Activated CD4-positive, alpha-beta T cell treated with anti-CD3 and anti-CD28 coated beads, Interleukin-2, amount 10 ng/mL, durations not matched to agents 7 days and 5 days (primary cell): Measurements from ENCODE around the gene NAGLU. TPM values are rescaled to one million over a fixed set of nuclear protein-coding genes. Genes with fewer than 3 reads are reported as not detected.

Source experiments
- CTCF ChIA-PET: fragments of 350-600 bp; sonication (Branson Sonifier 250); formaldehyde crosslinking; loops from one replicate; lab custom pipeline; 2021; ENCODE audit warnings: antibody characterized with exemption; lab: Charles Lee
- POLR2A ChIA-PET: fragments of 350-600 bp; sonication (Branson Sonifier 250); formaldehyde crosslinking; loops from one replicate; lab custom pipeline; 2021; ENCODE audit warnings: antibody characterized with exemption; lab: Charles Lee
- DNase-seq: peaks from one replicate; pipeline ENCODE4 v3.0.0-alpha.2; 2020
- H3K27ac Mint-ChIP-seq: one replicate; pipeline ENCODE4 v1.8.0; 2021; ENCODE audit warnings: mild to moderate bottlenecking, moderate library complexity, mixed read lengths
- H3K27me3 Mint-ChIP-seq: one replicate; pipeline ENCODE4 v1.8.0; 2021; ENCODE audit warnings: mixed read lengths
- H3K36me3 Mint-ChIP-seq: one replicate; pipeline ENCODE4 v1.8.0; 2021; ENCODE audit warnings: low read depth, mixed read lengths
- H3K4me1 Mint-ChIP-seq: one replicate; pipeline ENCODE4 v1.8.0; 2021; ENCODE audit warnings: mixed read lengths
- H3K4me3 Mint-ChIP-seq: one replicate; pipeline ENCODE4 v1.8.0; 2021; ENCODE audit warnings: mild to moderate bottlenecking, moderate library complexity, mixed read lengths
- H3K9me3 Mint-ChIP-seq: one replicate; pipeline ENCODE4 v1.8.0; 2021; ENCODE audit warnings: mixed read lengths
- total RNA-seq, 2 experiments: library from RNA; stranded (reverse); gene quantifications; one replicate each; pipeline ENCODE4 v1.2.3, GENCODE V29; 2021

NAGLU gene
- total RNA-seq, 2 experiments from 2014 or later = 16.4 to 18.8 TPM

GRCh38 chr17:42522798-42523278 is 13.2 kb upstream of the NAGLU start:
- Mint-ChIP-seq H3K4me1 (peaks cover 5% of the 10 kb centered on the region), H3K27ac (no peak overlapping the region), H3K36me3 (no peaks in the 10 kb centered on the region), H3K27me3 (peaks cover 7% of the 10 kb centered on the region), H3K4me3 (no peak overlapping the region), H3K9me3 (no peaks in the 10 kb centered on the region)
- POLR2A ChIA-PET = no interaction called here
- no peak for DNase-seq
- CTCF ChIA-PET = interaction anchor here (0.6 to 1.2 kb wide), 2 partner anchors 10 to 210 kb away, joined by 3 read pairs; no protein-coding TSS in a partner anchor

DNA sequence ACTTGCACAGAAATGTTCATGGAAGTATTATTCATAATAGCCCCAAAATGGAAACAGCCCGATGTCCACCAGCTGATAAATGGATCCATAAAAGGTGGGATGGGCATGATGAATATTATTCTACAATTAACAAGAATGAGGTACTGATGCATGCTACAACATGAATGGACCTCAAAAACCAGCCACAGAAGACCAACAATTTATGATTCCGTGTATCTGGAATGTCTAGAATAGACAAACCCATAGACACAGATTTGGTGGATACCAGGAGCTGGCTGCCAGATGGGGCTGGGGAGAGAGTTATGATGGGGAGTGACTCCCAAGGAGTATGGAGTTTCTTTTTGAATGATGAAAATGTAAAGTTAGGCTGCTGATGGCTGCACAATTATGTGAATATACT is 10.8 kb upstream of the NAGLU start:
- DNase-seq = no peak
- Mint-ChIP-seq H3K36me3 (no peaks in the 10 kb centered on the region), H3K4me1 (peaks cover 22% of the 10 kb centered on the region), H3K4me3 (no peak overlapping the region), H3K27ac (no peak overlapping the region), H3K27me3 (peaks cover 7% of the 10 kb centered on the region), H3K9me3 (no peaks in the 10 kb centered on the region)
- ChIA-PET CTCF (interaction anchor here (0.7 kb wide), 1 partner anchor 505 kb away, joined by 4 read pairs; the partner anchor contains the start of gene NKIRAS2), POLR2A (no interaction called here)

GRCh38 chr17:42526031-42526444 is 10.0 kb upstream of the NAGLU start:
- Mint-ChIP-seq H3K4me1 (peaks cover 30% of the 10 kb centered on the region), H3K27me3 (peaks cover 5% of the 10 kb centered on the region), H3K27ac (no peak overlapping the region), H3K36me3 (no peaks in the 10 kb centered on the region), H3K9me3 (no peaks in the 10 kb centered on the region), H3K4me3 (no peak overlapping the region)
- POLR2A ChIA-PET = no interaction called here
- CTCF ChIA-PET = interaction anchor here (1.0 to 1.8 kb wide), 2 partner anchors 10 to 98 kb away, joined by 3 to 11 read pairs; partner anchors contain the start of gene NAGLU
- DNase-seq = no peak

GRCh38 chr17:42527932-42528331 is 8.1 kb upstream of the NAGLU start:
- ChIA-PET POLR2A (no interaction called here), CTCF (interaction anchor here (0.8 to 1.8 kb wide), 13 partner anchors 8 to 346 kb away, joined by 3 to 11 read pairs (median 4); partner anchors contain the start of genes CAVIN1 and NAGLU)
- no peaks in the 10 kb centered on the region for H3K9me3 Mint-ChIP-seq
- no peak overlapping the region for H3K27ac Mint-ChIP-seq
- H3K36me3 Mint-ChIP-seq = no peaks in the 10 kb centered on the region
- H3K4me1 Mint-ChIP-seq = peaks cover 39% of the 10 kb centered on the region
- DNase-seq = no peak
- no peak overlapping the region for H3K4me3 Mint-ChIP-seq
- H3K27me3 Mint-ChIP-seq = peaks cover 3% of the 10 kb centered on the region

- H3K27ac Mint-ChIP-seq = no peak overlapping the region
- POLR2A ChIA-PET = no interaction called here
- H3K4me1 Mint-ChIP-seq = peaks cover 43% of the 10 kb centered on the region
- CTCF ChIA-PET = interaction anchor here (1.2 to 1.7 kb wide), 3 partner anchors 10 to 307 kb away, joined by 3 to 4 read pairs (median 3); no protein-coding TSS in a partner anchor
- peaks cover 8% of the 10 kb centered on the region for H3K27me3 Mint-ChIP-seq
- DNase-seq = no peak
- H3K36me3 Mint-ChIP-seq = no peaks in the 10 kb centered on the region
- H3K9me3 Mint-ChIP-seq = no peaks in the 10 kb centered on the region
- no peak overlapping the region for H3K4me3 Mint-ChIP-seq
Measured at GRCh38 chr17:42529061-42529460, 7.0 kb upstream of the NAGLU start.

DNA sequence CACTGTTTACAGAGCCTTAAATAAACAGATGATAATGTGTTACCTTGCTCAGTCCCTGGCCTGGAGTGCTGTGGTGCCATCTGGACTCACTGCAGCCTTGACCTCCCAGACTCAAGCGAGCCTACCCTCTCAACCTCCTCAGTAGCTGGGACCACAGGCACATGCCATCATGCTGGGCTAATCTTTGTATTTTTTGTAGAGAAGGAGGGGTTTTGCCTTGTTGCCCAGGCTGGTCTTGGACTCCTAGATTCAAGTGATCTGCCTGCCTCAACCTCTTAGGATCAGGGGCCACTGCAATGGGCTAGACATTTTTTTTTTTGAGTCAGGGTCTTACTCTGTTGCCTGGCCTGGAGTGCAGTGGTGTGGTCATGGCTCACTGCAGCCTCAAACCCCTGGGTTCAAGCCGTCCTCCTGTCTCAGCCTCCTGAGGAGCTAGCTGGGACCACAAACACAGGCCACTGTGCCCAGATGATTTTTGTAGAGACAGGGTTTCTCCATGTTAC is 5.0 kb upstream of the NAGLU start:
- POLR2A ChIA-PET = no interaction called here
- peaks cover 5% of the 10 kb centered on the region for H3K27me3 Mint-ChIP-seq

GRCh38 chr17:42531455-42532354 is 4.3 kb upstream of the NAGLU start:
- H3K27ac Mint-ChIP-seq = peak overlapping the region; percentile 54
- ChIA-PET CTCF (interaction anchor here (0.6 to 3.0 kb wide), 5 partner anchors 8 to 486 kb away, joined by 3 to 9 read pairs (median 3); no protein-coding TSS in a partner anchor), POLR2A (no interaction called here)
- peak; percentile 43 for DNase-seq
- H3K4me3 Mint-ChIP-seq = peak overlapping the region; percentile 73
- H3K4me1 Mint-ChIP-seq = peaks cover 49% of the 10 kb centered on the region
- H3K36me3 Mint-ChIP-seq = no peaks in the 10 kb centered on the region
- peaks cover 5% of the 10 kb centered on the region for H3K27me3 Mint-ChIP-seq
- H3K9me3 Mint-ChIP-seq = no peaks in the 10 kb centered on the region

More for the DNA sequence above, 5.0 kb upstream of the NAGLU start:
- Mint-ChIP-seq H3K4me1 (peaks cover 47% of the 10 kb centered on the region), H3K36me3 (no peaks in the 10 kb centered on the region), H3K4me3 (peak overlapping the region; percentile 73), H3K9me3 (no peaks in the 10 kb centered on the region), H3K27ac (peak overlapping the region; percentile 54)
- no peak for DNase-seq
- CTCF ChIA-PET = interaction anchor here (0.7 to 3.0 kb wide), 4 partner anchors 10 to 235 kb away, joined by 3 to 9 read pairs (median 4); no protein-coding TSS in a partner anchor

DNA sequence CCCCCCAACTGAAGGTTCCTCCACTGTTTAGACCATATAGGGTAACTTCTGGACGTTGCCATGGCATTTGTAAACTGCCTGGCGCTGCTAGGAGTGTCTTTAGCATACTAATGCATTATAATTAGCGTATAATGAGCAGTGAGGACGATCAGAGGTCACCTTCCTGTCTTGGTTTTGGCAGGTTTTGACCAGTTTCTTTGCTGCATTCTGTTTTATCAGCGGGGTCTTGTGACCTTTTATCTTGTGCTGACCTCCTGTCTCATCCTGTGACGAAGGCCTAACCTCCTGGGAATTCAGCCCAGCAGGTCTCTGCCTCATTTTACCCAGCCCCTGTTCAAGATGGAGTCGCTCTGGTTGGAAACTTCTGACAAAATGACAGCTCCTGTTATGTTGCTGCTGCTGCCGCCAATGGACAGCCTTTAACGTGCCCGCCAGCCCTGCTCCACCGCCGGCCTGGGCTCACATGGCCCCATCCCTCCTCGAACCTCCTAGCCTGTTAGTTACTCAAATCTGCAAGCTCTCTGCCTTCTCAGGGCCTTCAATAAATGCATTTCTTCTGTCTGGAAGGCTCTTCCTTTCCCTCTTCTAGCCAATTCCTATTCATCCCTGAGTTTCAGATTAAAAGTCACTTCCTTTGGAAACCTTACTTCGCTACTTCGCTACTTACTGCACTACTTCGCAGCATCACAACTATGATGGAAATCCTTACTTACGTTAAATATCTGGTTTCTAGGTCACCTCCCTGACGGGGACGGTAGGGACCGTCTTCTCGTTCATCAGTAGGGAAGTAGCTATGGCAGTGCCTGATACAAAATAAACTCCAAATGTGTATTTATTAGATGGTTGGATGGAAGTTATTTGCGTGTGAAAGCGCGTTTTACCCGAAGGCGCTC is 640 bp upstream of the NAGLU start:
- Mint-ChIP-seq H3K36me3 (peaks cover 7% of the 10 kb centered on the region), H3K4me1 (peaks cover 51% of the 10 kb centered on the region), H3K4me3 (peak overlapping the region; percentile 76), H3K27me3 (peaks cover 5% of the 10 kb centered on the region), H3K27ac (peak overlapping the region; percentile 83), H3K9me3 (no peaks in the 10 kb centered on the region)
- ChIA-PET POLR2A (interaction anchor here (0.6 to 0.9 kb wide), 2 partner anchors 9 to 43 kb away, joined by 3 to 6 read pairs; no protein-coding TSS in a partner anchor), CTCF (interaction anchor here (0.9 to 2.0 kb wide), 8 partner anchors 8 to 604 kb away, joined by 3 to 11 read pairs (median 4); no protein-coding TSS in a partner anchor)
- no peak for DNase-seq

DNA sequence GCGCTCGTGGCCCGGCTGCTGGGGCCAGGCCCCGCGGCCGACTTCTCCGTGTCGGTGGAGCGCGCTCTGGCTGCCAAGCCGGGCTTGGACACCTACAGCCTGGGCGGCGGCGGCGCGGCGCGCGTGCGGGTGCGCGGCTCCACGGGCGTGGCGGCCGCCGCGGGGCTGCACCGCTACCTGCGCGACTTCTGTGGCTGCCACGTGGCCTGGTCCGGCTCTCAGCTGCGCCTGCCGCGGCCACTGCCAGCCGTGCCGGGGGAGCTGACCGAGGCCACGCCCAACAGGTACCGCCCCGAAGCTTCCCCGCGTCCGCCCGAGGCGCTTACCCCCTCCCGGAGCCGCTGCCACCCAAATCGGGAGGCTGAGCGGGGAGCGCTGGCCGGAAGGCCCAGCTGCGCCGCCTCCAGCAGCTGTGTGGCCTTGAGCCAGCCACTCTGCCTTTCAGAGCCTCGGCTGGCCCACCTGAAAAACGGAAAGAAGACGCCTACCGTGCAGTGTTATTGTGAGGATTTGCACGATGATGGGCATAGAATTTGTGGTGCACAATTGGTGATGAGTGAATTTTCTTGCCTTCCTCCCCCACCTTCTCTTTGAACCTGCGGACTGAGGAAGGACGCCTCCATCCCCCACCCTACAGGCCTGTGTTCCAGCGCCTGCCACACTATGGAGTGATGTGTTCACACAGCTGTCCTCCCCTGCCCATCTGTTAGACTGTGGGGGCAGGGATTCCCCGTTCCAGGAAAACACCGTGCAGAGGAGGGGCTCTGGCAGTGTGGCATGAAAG is 523 bp downstream of the NAGLU start:
- POLR2A ChIA-PET = interaction anchor here (0.6 to 0.9 kb wide), 2 partner anchors 42 to 492 kb away, joined by 3 to 6 read pairs; no protein-coding TSS in a partner anchor
- CTCF ChIA-PET = interaction anchor here (0.6 to 2.0 kb wide), 11 partner anchors 10 to 678 kb away, joined by 3 to 11 read pairs (median 3); no protein-coding TSS in a partner anchor

DNA sequence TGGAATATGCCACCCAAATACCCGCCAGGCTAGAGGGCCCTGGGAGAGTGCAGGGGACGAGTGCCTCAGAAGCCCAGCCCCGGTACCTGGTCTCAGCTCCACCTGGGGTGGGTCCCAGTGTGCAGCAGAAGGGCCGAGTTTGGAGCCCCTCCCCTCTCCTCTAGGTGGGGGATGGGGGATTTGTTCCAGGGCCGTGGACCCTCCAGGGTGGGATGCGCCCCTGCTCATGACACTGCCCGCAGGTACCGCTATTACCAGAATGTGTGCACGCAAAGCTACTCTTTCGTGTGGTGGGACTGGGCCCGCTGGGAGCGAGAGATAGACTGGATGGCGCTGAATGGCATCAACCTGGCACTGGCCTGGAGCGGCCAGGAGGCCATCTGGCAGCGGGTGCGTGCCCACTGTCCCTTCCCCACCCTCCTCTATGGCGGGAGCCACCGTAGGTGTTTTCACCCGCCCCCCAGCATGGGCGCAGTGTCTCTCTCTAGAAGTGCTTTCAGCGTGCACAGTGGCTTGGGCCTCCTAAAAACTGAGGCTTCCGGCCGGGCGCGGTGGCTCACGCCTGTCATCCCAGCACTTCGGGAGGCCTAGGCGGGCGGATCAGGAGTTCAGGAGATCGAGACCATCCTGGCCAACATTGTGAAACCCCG is 1.2 kb downstream of the NAGLU start:
- ChIA-PET POLR2A (no interaction called here), CTCF (interaction anchor here (0.8 to 1.3 kb wide), 3 partner anchors 10 to 215 kb away, joined by 3 to 6 read pairs (median 3); no protein-coding TSS in a partner anchor)
- H3K9me3 Mint-ChIP-seq = no peaks in the 10 kb centered on the region
- peak overlapping the region; percentile 83 for H3K27ac Mint-ChIP-seq
- H3K4me1 Mint-ChIP-seq = peaks cover 52% of the 10 kb centered on the region
- peak overlapping the region; percentile 78 for H3K4me3 Mint-ChIP-seq
- peaks cover 9% of the 10 kb centered on the region for H3K36me3 Mint-ChIP-seq
- no peak for DNase-seq
- H3K27me3 Mint-ChIP-seq = peaks cover 5% of the 10 kb centered on the region

More for the DNA sequence above, 523 bp downstream of the NAGLU start:
- H3K4me3 Mint-ChIP-seq = peak overlapping the region; percentile 78
- H3K36me3 Mint-ChIP-seq = peaks cover 8% of the 10 kb centered on the region
- no peaks in the 10 kb centered on the region for H3K9me3 Mint-ChIP-seq
- peaks cover 51% of the 10 kb centered on the region for H3K4me1 Mint-ChIP-seq
- peak overlapping the region; percentile 83 for H3K27ac Mint-ChIP-seq
- H3K27me3 Mint-ChIP-seq = peaks cover 5% of the 10 kb centered on the region
- peak; percentile 75 for DNase-seq
